Loucy (cell line): ENCODE results near the gene CCDC40.

Experiments used
- H2AFZ ChIP-seq: fragments of 200-600 bp; sonication (generic); 2 replicates; pipeline ENCODE4 v1.6.0; 2016; ENCODE audit warnings: antibody characterized with exemption, mild to moderate bottlenecking, low read length, moderate library complexity
- H3F3A ChIP-seq: fragments of 200-600 bp; 2 replicates; pipeline ENCODE4 v1.6.0; 2016; ENCODE audit warnings: antibody characterized with exemption, low read depth, mild to moderate bottlenecking
- H3K27me3 ChIP-seq: fragments of 200-600 bp; sonication (generic); 2 replicates; pipeline ENCODE4 v1.6.1; 2014; ENCODE audit warnings: low read length, mild to moderate bottlenecking; ENCODE audit not compliant: insufficient read depth, poor library complexity, severe bottlenecking
- H3K36me3 ChIP-seq: fragments of 200-600 bp; sonication (generic); 2 replicates; pipeline ENCODE4 v1.6.1; 2016; ENCODE audit warnings: low read length; ENCODE audit not compliant: insufficient read depth
- H3K4me1 ChIP-seq: fragments of 200-600 bp; sonication (generic); 2 replicates; pipeline ENCODE4 v1.5.1; 2014; ENCODE audit warnings: low read length, mild to moderate bottlenecking; ENCODE audit not compliant: insufficient read depth, poor library complexity, severe bottlenecking
- H3K4me2 ChIP-seq: fragments of 200-600 bp; sonication (generic); 2 replicates; pipeline ENCODE4 v1.6.0; 2014; ENCODE audit warnings: antibody characterized with exemption, low read length, low read depth, mild to moderate bottlenecking; ENCODE audit not compliant: poor library complexity, severe bottlenecking
- H3K4me3 ChIP-seq: fragments of 200-600 bp; sonication (generic); 2 replicates; pipeline ENCODE4 v1.5.1; 2014; ENCODE audit warnings: low read length, mild to moderate bottlenecking, mixed read lengths; ENCODE audit not compliant: poor library complexity, severe bottlenecking
- H3K79me2 ChIP-seq: fragments of 200-600 bp; sonication (generic); 2 replicates; pipeline ENCODE4 v1.6.1; 2014; ENCODE audit warnings: low read length; ENCODE audit not compliant: insufficient read depth
- H3K9ac ChIP-seq: fragments of 200-600 bp; sonication (generic); 2 replicates; pipeline ENCODE4 v1.6.0; 2014; ENCODE audit warnings: mild to moderate bottlenecking, low read depth, low read length, moderate library complexity; ENCODE audit not compliant: poor library complexity, severe bottlenecking
- H3K9me2 ChIP-seq: fragments of 200-600 bp; sonication (generic); replicated peaks from 2 replicates; pipeline ENCODE4 v1.6.1; 2016; ENCODE audit warnings: low read depth, low read length, mixed read lengths
- H3K9me3 ChIP-seq: fragments of 200-600 bp; sonication (generic); 2 replicates; pipeline ENCODE4 v1.6.1; 2014; ENCODE audit warnings: mild to moderate bottlenecking, antibody characterized with exemption, low read length, low read depth; ENCODE audit not compliant: insufficient read depth
- H4K20me1 ChIP-seq: fragments of 200-600 bp; sonication (generic); 2 replicates; pipeline ENCODE4 v1.6.0; 2014; ENCODE audit warnings: antibody characterized with exemption, low read length, mild to moderate bottlenecking; ENCODE audit not compliant: insufficient read depth, poor library complexity, severe bottlenecking
- CTCF ChIP-seq: fragments of 200-600 bp; sonication (generic); conservative IDR thresholded peaks from 2 replicates; pipeline ENCODE4 v1.5.1; 2014; ENCODE audit warnings: mild to moderate bottlenecking, antibody characterized with exemption, low read length
- EZH2phosphoT487 ChIP-seq: fragments of 200-600 bp; IDR thresholded peaks from 2 replicates; pipeline ENCODE4 v1.6.1; 2018; ENCODE audit warnings: antibody characterized with exemption, mild to moderate bottlenecking, moderate library complexity, borderline replicate concordance

The CCDC40 gene

GRCh38 chr17:80110447-80110812 lies 74.0 kb downstream of the CCDC40 start:
- Histone ChIP-seq H3K9ac (no peak overlapping the region), H3K9me3 (no peaks in the 10 kb centered on the region), H3K27me3 (no peaks in the 10 kb centered on the region), H3K79me2 (no peaks in the 10 kb centered on the region), H3K36me3 (no peaks in the 10 kb centered on the region), H3K4me1 (no peaks in the 10 kb centered on the region), H3K4me3 (no peak overlapping the region), H3K9me2 (no peaks in the 10 kb centered on the region), H2AFZ (no peak overlapping the region), H4K20me1 (no peaks in the 10 kb centered on the region), H3F3A (no peaks in the 10 kb centered on the region), H3K4me2 (no peak overlapping the region)
- TF ChIP-seq CTCF (no peak), EZH2phosphoT487 (no peak)

DNA sequence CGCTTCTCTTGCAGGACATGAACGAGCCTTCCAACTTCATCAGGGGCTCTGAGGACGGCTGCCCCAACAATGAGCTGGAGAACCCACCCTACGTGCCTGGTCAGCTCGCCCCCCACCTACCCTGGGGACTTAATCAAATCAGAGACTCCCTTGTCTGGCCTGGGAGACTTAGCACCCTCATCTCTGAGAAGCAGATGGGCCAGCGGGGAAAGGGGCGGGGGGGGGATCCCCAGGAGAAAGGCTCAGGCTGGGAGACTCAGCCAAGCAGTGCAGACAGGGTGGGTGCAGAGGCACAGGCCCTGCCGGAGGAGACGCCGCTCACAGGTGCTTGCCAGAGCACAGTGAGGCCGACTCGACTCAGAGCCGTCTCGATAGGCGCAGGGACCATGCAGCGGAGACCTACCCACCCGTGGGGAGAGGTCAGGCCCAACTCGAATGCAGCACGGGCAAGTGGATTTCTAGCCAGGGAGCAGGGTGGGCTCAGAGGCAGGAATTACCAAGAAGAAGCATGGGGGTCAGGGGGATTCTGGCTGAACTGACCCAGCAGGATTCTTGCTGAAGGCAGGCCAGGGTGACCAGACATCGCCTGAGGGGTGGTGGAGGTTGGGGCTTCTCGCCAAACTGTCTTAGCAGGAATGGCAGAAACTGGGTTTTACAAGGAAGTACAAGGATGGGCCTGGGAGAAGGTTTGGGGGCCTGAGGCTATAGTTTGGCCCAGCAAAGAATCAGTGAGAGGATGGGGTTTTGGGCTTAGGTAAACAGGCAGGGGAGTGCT lies 74.7 kb downstream of the CCDC40 start:
- Histone ChIP-seq H3K9me2 (no peaks in the 10 kb centered on the region), H3K4me1 (no peaks in the 10 kb centered on the region), H3K9me3 (no peaks in the 10 kb centered on the region), H2AFZ (no peak overlapping the region), H3K4me3 (no peak overlapping the region), H3F3A (no peaks in the 10 kb centered on the region), H3K4me2 (no peak overlapping the region), H3K36me3 (no peaks in the 10 kb centered on the region), H3K79me2 (no peaks in the 10 kb centered on the region), H3K9ac (no peak overlapping the region), H3K27me3 (no peaks in the 10 kb centered on the region), H4K20me1 (no peaks in the 10 kb centered on the region)
- TF ChIP-seq CTCF (no peak), EZH2phosphoT487 (no peak)

DNA sequence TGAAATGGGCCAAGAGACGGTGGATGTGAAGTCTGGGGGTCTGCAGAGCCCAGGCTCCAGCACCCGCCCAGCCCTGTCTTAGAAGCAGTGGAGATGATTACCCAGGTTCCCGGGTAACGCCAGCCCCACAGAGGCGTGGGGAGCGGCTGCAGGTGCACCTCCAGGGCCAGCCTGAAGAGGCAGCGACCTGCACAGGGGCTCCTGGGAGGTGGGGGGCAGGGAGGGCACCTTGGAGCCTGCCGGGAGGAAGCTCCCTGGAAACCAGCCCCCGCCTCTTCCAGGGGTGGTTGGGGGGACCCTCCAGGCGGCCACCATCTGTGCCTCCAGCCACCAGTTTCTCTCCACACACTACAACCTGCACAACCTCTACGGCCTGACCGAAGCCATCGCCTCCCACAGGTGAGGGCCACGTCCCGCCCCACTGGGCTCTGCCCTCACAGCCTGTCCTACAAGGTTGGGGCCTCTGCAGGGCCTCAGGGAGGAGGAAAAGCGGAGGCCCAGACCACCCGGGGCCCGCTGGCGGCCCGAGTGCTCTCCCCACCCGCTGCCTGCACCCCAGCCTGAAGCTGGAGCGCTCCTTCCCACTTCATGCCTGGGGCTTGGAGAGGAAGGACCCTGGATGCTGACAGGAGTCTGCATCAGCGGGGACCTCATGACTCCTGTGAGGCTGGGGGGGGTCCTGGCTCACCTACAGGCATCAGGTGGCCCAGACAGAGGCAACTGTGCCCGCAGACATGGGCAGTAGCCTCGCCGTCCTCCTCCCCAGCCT lies 75.4 kb downstream of the CCDC40 start:
- Histone ChIP-seq H2AFZ (no peak overlapping the region), H3K79me2 (no peaks in the 10 kb centered on the region), H3K4me2 (no peak overlapping the region), H3K36me3 (no peaks in the 10 kb centered on the region), H4K20me1 (no peaks in the 10 kb centered on the region), H3K4me3 (no peak overlapping the region), H3K9ac (no peak overlapping the region), H3K4me1 (no peaks in the 10 kb centered on the region), H3K9me3 (no peaks in the 10 kb centered on the region), H3F3A (no peaks in the 10 kb centered on the region), H3K27me3 (no peaks in the 10 kb centered on the region), H3K9me2 (no peaks in the 10 kb centered on the region)
- TF ChIP-seq EZH2phosphoT487 (no peak), CTCF (no peak; the same call in 1 of the 2 replicates)
